Glutamatergic neuron (in vitro differentiated cells): ENCODE measurements around the gene NOTCH3. TPM values are rescaled to one million over a fixed set of nuclear protein-coding genes. Genes with fewer than 3 reads are reported as not detected.

Experiments
- DNase-seq: peaks from one replicate; pipeline ENCODE4 v3.0.0; 2022
- H3K27ac Mint-ChIP-seq: one replicate; pipeline ENCODE4 v1.8.0; 2020; ENCODE audit warnings: mild to moderate bottlenecking, mixed read lengths, inconsistent platforms; ENCODE audit not compliant: unreplicated experiment
- H3K27me3 Mint-ChIP-seq: one replicate; pipeline ENCODE4 v1.8.0; 2020; ENCODE audit warnings: mild to moderate bottlenecking, moderate library complexity, mixed read lengths, inconsistent platforms; ENCODE audit not compliant: unreplicated experiment
- H3K36me3 Mint-ChIP-seq: one replicate; pipeline ENCODE4 v1.8.0; 2020; ENCODE audit warnings: mild to moderate bottlenecking, mixed read lengths, inconsistent platforms; ENCODE audit not compliant: unreplicated experiment
- H3K4me1 Mint-ChIP-seq: one replicate; pipeline ENCODE4 v1.8.0; 2020; ENCODE audit warnings: mild to moderate bottlenecking, low read depth, mixed read lengths, inconsistent platforms; ENCODE audit not compliant: unreplicated experiment
- H3K4me3 Mint-ChIP-seq: one replicate; pipeline ENCODE4 v1.8.0; 2020; ENCODE audit warnings: mild to moderate bottlenecking, mixed read lengths, inconsistent platforms; ENCODE audit not compliant: unreplicated experiment
- H3K9me3 Mint-ChIP-seq: one replicate; pipeline ENCODE4 v1.8.0; 2020; ENCODE audit warnings: mild to moderate bottlenecking, moderate library complexity, mixed read lengths, inconsistent platforms; ENCODE audit not compliant: unreplicated experiment
- CTCF ChIP-seq: fragments of 200-600 bp; sonication (generic); IDR thresholded peaks from one replicate; pipeline ENCODE4 v1.5.0; 2021; ENCODE audit not compliant: partially characterized antibody, unreplicated experiment
- total RNA-seq: library from RNA; stranded (reverse); fragmentation: NEBNext Ultra II Directional; extraction: Animal tissue kit (Norgen Biotek cat#: 25700); gene quantifications from one replicate; pipeline ENCODE4 v1.2.1, GENCODE V29; 2021; ENCODE audit not compliant: unreplicated experiment

NOTCH3 gene
- total RNA-seq, 1 donor from 2014 or later = 3.6 TPM

GRCh38 chr19:15197942-15198341, 2.9 kb downstream of the NOTCH3 start:
- H3K27me3 Mint-ChIP-seq = peaks cover 20% of the 10 kb centered on the region
- TF ChIP-seq CTCF = no peak
- H3K4me1 Mint-ChIP-seq = peaks cover 2% of the 10 kb centered on the region
- DNase-seq = no peak
- H3K27ac Mint-ChIP-seq = peak overlapping the region; percentile 33
- peak overlapping the region; percentile 40 for H3K4me3 Mint-ChIP-seq
- no peaks in the 10 kb centered on the region for H3K36me3 Mint-ChIP-seq
- peaks cover 15% of the 10 kb centered on the region for H3K9me3 Mint-ChIP-seq

DNA sequence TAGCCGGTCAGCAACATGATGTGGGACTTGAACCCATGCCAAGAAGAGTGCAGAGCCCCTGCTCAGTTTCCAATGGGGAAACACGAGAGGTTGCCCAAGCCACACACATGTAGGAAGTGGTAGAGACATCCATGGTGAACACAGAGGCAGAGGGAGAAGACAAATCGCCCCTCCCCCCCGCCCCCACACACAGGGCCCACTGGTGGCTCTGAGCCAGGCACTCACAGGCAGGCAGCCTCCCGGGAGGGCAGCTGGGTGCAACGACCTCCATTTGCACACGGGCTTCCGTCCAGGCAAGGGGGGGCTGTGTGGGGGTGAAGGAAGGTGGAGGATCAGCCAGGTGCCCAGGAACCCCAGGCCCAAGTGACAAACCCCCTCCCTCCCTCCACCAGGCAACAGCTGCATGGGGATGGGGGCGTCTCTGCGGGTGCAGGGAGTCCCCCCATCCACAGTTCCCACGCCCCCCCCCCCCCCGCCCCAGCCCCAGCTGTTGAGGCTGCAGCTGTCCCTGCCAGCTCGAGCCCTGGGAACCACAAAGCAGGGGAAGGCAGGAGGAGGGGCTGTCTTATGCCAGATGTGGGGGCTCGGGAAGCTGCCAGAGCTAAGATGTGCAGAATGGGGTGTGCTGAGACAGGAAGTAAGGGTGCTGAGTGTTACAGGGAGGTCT, 3.4 kb downstream of the NOTCH3 start:
- peaks cover 2% of the 10 kb centered on the region for H3K4me1 Mint-ChIP-seq
- no peaks in the 10 kb centered on the region for H3K36me3 Mint-ChIP-seq
- no peak overlapping the region for H3K27ac Mint-ChIP-seq
- H3K9me3 Mint-ChIP-seq = peaks cover 15% of the 10 kb centered on the region
- DNase-seq = no peak
- H3K27me3 Mint-ChIP-seq = peaks cover 20% of the 10 kb centered on the region
- TF ChIP-seq CTCF = no peak
- H3K4me3 Mint-ChIP-seq = no peak overlapping the region

- H3K27ac Mint-ChIP-seq = no peak overlapping the region
- H3K4me1 Mint-ChIP-seq = peaks cover 2% of the 10 kb centered on the region
- H3K9me3 Mint-ChIP-seq = peaks cover 15% of the 10 kb centered on the region
- DNase-seq = no peak
- no peaks in the 10 kb centered on the region for H3K36me3 Mint-ChIP-seq
- TF ChIP-seq CTCF = no peak
- H3K4me3 Mint-ChIP-seq = peak overlapping the region; percentile 34
- peaks cover 18% of the 10 kb centered on the region for H3K27me3 Mint-ChIP-seq
These were observed 4.3 kb downstream of the NOTCH3 start for GRCh38 chr19:15196360-15197005.

- Mint-ChIP-seq H3K27me3 (peaks cover 15% of the 10 kb centered on the region), H3K36me3 (no peaks in the 10 kb centered on the region), H3K9me3 (peaks cover 14% of the 10 kb centered on the region), H3K4me1 (peaks cover 2% of the 10 kb centered on the region), H3K4me3 (peak overlapping the region; percentile 75), H3K27ac (no peak overlapping the region)
- DNase-seq = peak; percentile 74
- no peak for TF ChIP-seq CTCF
These were observed 5.1 kb downstream of the NOTCH3 start for GRCh38 chr19:15195371-15196334.
